ENCODE results near the gene PCDH15.

- TF ChIP-seq CTCF (conservative IDR thresholded peaks at IDR 0.05; ENCODE audit: low read depth, low read length) = no peak
- no peak for TF ChIP-seq EZH2 (IDR thresholded peaks at IDR 0.05; ENCODE audit: borderline replicate concordance, low read depth, low read length, poor library complexity, severe bottlenecking)
Observed at GRCh38 chr10:54434782-54435181, 366.2 kb downstream of the PCDH15 start.

Data from A673 (cell line).